ENCODE data around the gene OPCML.
"Not testable (repeated sequence)": the region's sequence is repeated elsewhere in the genome, so short reads cannot be mapped to it uniquely, and the experiment has no call there.

Gene OPCML

DNA sequence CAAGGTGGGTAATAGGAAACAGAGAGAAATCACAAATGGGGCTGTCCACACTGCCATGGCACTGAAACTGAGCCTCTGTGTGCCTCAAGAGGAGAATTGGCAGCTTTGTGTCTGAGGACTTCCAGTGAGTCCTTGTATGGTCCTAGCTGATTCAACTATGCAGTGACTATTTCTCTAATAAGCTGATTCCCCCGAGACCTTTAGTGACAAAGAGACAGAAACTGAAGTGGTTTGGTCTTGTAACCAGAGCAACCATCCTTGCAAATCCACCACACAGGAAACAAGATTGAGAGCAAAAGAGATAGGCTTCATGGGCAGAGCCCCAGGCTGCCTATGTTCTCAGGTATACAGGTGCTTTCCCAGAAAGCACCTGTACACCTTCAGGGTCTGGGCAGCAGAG, 1123.4 kb downstream of the OPCML start:
- no peaks in the 10 kb centered on the region for H3K27me3 ChIP-seq (ENCODE audit: low read depth)
- H3K36me3 ChIP-seq (replicated peaks) = no peaks in the 10 kb centered on the region
- in situ Hi-C loops (cut with MboI; ENCODE audit: low sequenced_read_pairs) = no loop called here
- DNase-seq (ENCODE audit: low spot score in 2 of 2) = no peak
- no peaks in the 10 kb centered on the region for H3K4me1 ChIP-seq
- no peaks in the 10 kb centered on the region for H3K9me3 ChIP-seq
- no peak overlapping the region for H3K4me3 ChIP-seq

DNA sequence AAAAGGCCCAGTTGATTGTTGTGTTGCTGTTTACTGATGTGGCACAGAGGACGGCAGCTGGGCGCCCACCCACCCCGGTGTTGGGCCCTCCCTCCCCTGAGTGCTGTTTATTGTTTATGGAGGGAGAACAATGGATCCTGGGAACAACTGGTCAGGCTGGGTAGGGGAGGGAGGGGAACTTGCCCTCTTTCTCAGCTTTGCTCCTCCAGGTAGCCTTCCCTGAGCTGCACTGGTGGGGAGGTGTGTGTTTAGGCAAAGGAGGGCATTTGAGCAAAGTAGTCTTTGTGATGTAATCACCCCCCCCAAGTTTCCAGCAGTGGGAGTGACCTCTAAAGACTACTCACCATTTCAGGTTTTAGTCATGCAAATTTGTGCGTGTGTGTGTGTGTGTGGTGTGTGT, 1126.6 kb downstream of the OPCML start:
- Histone ChIP-seq H3K9me3 (no peaks in the 10 kb centered on the region), H3K4me1 (no peaks in the 10 kb centered on the region), H3K4me3 (no peak overlapping the region), H3K36me3 (replicated peaks) (no peaks in the 10 kb centered on the region), H3K27me3 (ENCODE audit: low read depth) (no peaks in the 10 kb centered on the region)
- no peak for DNase-seq (ENCODE audit: low spot score in 2 of 2)
- in situ Hi-C loops (cut with MboI; ENCODE audit: low sequenced_read_pairs) = no loop called here

DNA sequence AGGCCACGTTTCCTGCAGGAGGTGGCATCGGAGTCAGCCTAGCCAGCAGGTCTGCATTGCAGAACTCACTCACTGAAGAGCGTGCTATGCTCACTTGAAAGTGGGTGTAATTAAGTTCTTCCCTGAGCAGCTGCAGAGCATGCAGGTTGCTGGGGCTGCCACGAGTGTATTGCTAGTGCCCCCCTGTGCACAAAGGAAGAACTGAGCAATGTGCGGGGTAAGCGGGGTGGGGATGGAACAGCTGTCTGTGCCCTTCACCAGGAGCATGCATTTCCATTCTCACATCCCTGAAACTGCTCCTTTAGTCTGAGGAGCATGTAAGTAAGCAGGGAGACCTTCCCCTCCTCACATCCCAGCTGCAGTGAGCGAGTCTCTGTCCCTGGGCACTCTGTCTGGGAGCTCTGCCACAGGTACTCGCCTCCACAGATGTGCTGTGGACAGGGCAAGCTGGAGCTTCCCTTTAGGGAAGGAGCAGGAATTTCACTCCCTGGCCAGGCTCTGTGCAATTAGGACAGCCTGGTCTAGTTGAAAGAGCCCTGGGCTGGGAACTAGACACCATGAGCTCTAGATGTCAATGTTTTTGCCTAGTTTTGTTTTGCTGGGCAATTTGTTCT, 1130.1 kb downstream of the OPCML start:
- DNase-seq (ENCODE audit: low spot score in 2 of 2) = no peak

DNA sequence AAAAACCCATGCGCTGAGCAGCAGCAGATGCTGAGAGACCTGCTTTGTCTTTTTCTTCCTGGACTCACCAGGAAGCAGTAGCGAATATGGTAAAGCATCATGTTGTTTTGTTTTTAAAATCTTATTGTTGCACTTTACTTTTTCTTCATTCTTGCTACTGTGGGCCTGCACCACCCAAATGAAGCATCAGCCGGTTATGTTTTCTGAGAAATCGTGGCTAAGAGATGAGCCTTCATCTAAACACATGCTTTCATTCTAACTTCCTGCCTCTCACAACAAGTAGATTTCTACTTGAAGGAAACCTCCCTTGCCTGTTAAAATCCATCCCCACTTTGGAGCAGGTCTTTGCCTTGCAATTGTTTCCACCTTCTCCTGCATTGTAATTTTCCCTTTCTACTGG, 1136.0 kb downstream of the OPCML start:
- H3K4me3 ChIP-seq = no peak overlapping the region
- in situ Hi-C loops (cut with MboI; ENCODE audit: low sequenced_read_pairs) = no loop called here
- H3K4me1 ChIP-seq = no peaks in the 10 kb centered on the region

More for the DNA sequence above, 1130.1 kb downstream of the OPCML start:
- Histone ChIP-seq H3K36me3 (replicated peaks) (no peaks in the 10 kb centered on the region), H3K4me1 (no peaks in the 10 kb centered on the region), H3K4me3 (no peak overlapping the region), H3K27me3 (ENCODE audit: low read depth) (no peaks in the 10 kb centered on the region), H3K9me3 (no peaks in the 10 kb centered on the region)
- in situ Hi-C loops (cut with MboI; ENCODE audit: low sequenced_read_pairs) = no loop called here

DNA sequence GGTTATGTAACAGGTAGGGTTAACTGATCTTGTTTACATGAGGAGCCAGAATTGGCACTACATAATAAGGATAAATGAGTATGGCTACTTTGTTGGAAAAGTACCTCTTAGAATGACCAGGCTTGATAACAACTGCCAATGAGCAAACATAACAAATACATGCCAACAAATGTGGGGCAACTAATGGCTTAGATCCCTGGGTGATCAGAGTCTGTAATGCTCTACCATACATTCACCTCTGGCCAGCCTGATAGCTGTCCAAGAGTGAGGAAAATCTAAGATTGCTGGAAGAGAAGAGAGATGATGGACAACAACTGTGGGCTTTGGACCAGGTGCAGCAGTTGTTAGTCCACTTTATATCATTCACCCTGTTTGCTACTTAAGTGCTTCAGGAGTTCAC, 1136.9 kb downstream of the OPCML start:
- Histone ChIP-seq H3K27me3 (ENCODE audit: low read depth) (no peaks in the 10 kb centered on the region), H3K36me3 (replicated peaks) (no peaks in the 10 kb centered on the region), H3K4me3 (no peak overlapping the region), H3K9me3 (no peaks in the 10 kb centered on the region), H3K4me1 (no peaks in the 10 kb centered on the region)
- no peak for DNase-seq (ENCODE audit: low spot score in 2 of 2)
- in situ Hi-C loops (cut with MboI; ENCODE audit: low sequenced_read_pairs) = no loop called here

More for the DNA sequence above, 1136.0 kb downstream of the OPCML start:
- no peak for DNase-seq (ENCODE audit: low spot score in 2 of 2)
- Histone ChIP-seq H3K36me3 (replicated peaks) (no peaks in the 10 kb centered on the region), H3K9me3 (no peaks in the 10 kb centered on the region), H3K27me3 (ENCODE audit: low read depth) (no peaks in the 10 kb centered on the region)

DNA sequence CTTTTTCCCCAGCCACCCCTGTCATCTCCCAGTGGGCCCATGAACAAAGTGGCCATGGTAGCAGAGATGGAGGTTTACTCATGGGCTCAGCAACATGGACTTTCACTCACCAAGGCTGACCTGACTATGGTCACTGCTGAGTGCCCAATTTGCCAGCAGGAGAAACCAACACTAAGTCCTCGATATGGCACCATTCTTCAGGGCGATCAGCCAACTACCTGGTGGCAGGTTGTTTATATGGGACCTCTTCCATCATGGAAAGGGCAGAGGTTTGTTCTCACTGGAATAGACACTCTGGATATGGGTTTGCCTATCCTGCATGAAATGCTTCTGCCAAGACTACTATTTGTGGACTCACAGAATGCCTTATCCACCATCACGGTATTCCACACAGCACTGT, 1152.8 kb downstream of the OPCML start:
- no peaks in the 10 kb centered on the region for H3K4me1 ChIP-seq
- no peak for DNase-seq (ENCODE audit: low spot score in 2 of 2)
- no peak overlapping the region for H3K4me3 ChIP-seq
- H3K9me3 ChIP-seq = no peaks in the 10 kb centered on the region
- H3K36me3 ChIP-seq (replicated peaks) = no peaks in the 10 kb centered on the region
- H3K27me3 ChIP-seq (ENCODE audit: low read depth) = no peaks in the 10 kb centered on the region
- in situ Hi-C loops (cut with MboI; ENCODE audit: low sequenced_read_pairs) = no loop called here

DNA sequence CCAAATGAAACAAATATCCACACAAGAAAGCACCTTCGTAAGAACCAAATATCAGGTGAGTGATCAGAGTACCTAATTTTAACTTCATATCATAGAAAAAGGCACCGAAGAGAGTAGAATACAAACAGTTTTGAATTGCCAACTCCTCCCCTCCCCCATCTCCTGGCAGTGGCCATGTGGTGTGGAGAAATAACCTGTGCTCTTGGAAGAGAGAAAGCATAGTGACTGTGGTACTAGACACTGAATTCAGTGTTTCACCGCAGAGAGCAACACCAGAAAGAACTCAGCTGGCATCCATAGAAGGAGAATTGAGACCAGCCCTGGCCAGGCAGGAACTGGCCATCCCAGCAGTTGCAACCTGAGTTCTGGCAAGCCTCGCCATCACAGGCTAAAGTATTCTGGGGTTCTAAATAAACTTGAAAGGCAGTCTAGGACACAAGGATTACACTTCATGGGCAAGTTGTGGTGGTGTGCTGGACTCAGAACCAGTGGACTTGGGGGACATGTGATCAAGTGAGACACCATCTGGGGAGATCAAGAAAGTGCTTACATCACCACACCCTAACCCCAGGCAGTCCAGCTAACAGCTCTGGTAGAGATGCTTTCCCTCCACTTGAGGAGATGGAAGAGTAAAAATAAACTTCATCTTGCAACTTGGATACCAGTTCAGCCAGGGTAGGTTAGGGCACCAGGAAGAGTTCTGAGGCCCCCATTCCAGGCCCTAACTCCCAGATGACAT, 1158.7 kb downstream of the OPCML start:
- Histone ChIP-seq H3K9me3 (peaks cover 2% of the 10 kb centered on the region; the same call in 1 of the 2 replicates), H3K4me3 (no peak overlapping the region), H3K27me3 (ENCODE audit: low read depth) (no peaks in the 10 kb centered on the region), H3K4me1 (no peaks in the 10 kb centered on the region), H3K36me3 (replicated peaks) (no peaks in the 10 kb centered on the region)
- in situ Hi-C loops (cut with MboI; ENCODE audit: low sequenced_read_pairs) = no loop called here
- no peak for DNase-seq (ENCODE audit: low spot score in 2 of 2)

DNA sequence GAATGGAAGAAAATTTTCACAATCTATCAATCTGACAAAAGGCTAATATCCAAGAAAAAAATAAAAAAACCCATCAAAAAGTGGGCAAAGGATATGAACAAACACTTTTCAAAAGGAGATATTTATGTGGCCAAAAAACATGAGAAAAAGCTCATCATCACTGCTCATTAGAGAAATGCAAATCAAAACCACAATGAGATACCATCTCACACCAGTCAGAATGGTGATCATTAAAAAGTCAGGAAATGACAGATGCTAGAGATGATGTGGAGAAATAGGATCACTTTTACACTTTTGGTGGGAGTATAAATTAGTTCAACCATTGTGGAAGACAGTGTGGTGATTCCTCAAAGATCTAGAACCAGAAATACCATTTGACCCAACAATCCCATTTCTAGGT, 1162.2 kb downstream of the OPCML start:
- H3K9me3 ChIP-seq; in situ Hi-C loops (cut with MboI; ENCODE audit: low sequenced_read_pairs); H3K4me3 ChIP-seq; H3K4me1 ChIP-seq; DNase-seq (ENCODE audit: low spot score in 2 of 2); H3K27me3 ChIP-seq (ENCODE audit: low read depth); H3K36me3 ChIP-seq (replicated peaks): not testable (repeated sequence)

DNA sequence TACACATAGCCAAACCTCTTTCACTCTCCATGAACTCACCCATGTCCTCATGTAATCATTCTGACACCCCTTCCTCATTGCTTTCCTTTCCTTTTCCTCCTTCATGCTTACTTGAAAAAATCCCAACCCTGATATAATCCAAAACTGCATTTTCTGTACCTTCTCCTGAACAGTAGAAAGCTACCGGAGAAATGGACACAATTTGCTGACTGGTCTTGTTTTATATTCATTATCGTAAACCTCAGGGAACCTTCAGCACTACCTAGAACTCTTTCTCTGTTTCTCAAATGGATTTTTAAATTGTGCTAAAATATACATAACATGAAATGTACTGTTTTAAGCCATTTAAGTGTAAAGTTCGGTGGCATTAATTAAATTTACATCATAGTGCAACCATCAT, 1165.0 kb downstream of the OPCML start:
- no peaks in the 10 kb centered on the region for H3K4me1 ChIP-seq
- no peaks in the 10 kb centered on the region for H3K27me3 ChIP-seq (ENCODE audit: low read depth)
- H3K9me3 ChIP-seq = no peaks in the 10 kb centered on the region
- no peak overlapping the region for H3K4me3 ChIP-seq
- DNase-seq (ENCODE audit: low spot score in 2 of 2) = no peak
- H3K36me3 ChIP-seq (replicated peaks) = no peaks in the 10 kb centered on the region
- in situ Hi-C loops (cut with MboI; ENCODE audit: low sequenced_read_pairs) = no loop called here

DNA sequence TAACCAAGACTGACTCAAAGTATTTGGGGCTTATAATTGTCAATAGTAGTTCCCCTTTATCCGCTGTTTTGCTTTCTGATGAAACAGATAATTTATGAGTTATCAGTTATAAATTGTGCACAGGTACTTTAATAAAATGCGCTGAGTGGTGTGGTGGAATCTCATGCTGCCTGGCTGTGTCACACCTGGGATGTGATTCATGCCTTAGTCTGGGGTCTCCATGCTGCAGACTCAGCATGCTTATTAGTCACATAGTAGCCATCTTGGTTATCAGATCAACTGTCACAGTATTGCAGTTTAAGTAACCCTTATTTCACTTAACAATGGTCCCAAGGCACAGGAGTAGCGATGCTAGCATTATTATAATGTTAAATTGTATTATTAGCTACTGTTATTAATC, 1166.7 kb downstream of the OPCML start:
- no peaks in the 10 kb centered on the region for H3K36me3 ChIP-seq (replicated peaks)

More for the DNA sequence above, 1166.7 kb downstream of the OPCML start:
- H3K4me3 ChIP-seq = no peak overlapping the region
- H3K9me3 ChIP-seq = no peaks in the 10 kb centered on the region
- DNase-seq (ENCODE audit: low spot score in 2 of 2) = no peak
- H3K4me1 ChIP-seq = no peaks in the 10 kb centered on the region
- in situ Hi-C loops (cut with MboI; ENCODE audit: low sequenced_read_pairs) = no loop called here
- no peaks in the 10 kb centered on the region for H3K27me3 ChIP-seq (ENCODE audit: low read depth)
